ENCODE measurements around the gene TALDO1.
"Not testable (repeated sequence)": the region's sequence is repeated elsewhere in the genome, so short reads cannot be mapped to it uniquely, and the experiment has no call there.

Gene TALDO1

GRCh38 chr11:719214-720016, 27.8 kb upstream of the TALDO1 start:
- DNase-seq = no peak

- DNase-seq = no peak
Measured at GRCh38 chr11:720017-720641, 27.1 kb upstream of the TALDO1 start.

- DNase-seq = peak; percentile 84
Measured at GRCh38 chr11:720642-721246, 26.5 kb upstream of the TALDO1 start.

- DNase-seq = peak; percentile 79
Measured at GRCh38 chr11:721247-721740, 26.0 kb upstream of the TALDO1 start.

- DNase-seq = peak; percentile 92
Measured at GRCh38 chr11:721741-722345, 25.4 kb upstream of the TALDO1 start.

GRCh38 chr11:722346-722811, 24.9 kb upstream of the TALDO1 start:
- DNase-seq = no peak

- DNase-seq = peak; percentile 47
Measured at GRCh38 chr11:723120-723883, 24.0 kb upstream of the TALDO1 start.

- no peak for DNase-seq
Measured at GRCh38 chr11:724049-724777, 23.1 kb upstream of the TALDO1 start.

GRCh38 chr11:724778-725386, 22.4 kb upstream of the TALDO1 start:
- no peak for DNase-seq

- DNase-seq = peak; percentile 50
Measured at GRCh38 chr11:725624-726202, 21.6 kb upstream of the TALDO1 start.

- peak; percentile 95 for DNase-seq
Measured at GRCh38 chr11:726278-727220, 20.7 kb upstream of the TALDO1 start.

- DNase-seq = no peak
Measured at GRCh38 chr11:727281-727701, 20.0 kb upstream of the TALDO1 start.

GRCh38 chr11:727859-728748, 19.2 kb upstream of the TALDO1 start:
- DNase-seq = peak; percentile 82

GRCh38 chr11:728901-729491, 18.3 kb upstream of the TALDO1 start:
- no peak for DNase-seq

- no peak for DNase-seq
Measured at GRCh38 chr11:729492-730074, 17.7 kb upstream of the TALDO1 start.

GRCh38 chr11:733072-733471, 14.2 kb upstream of the TALDO1 start:
- DNase-seq = no peak

- not testable (repeated sequence) for DNase-seq
Measured at GRCh38 chr11:734541-734940, 12.7 kb upstream of the TALDO1 start.

GRCh38 chr11:737366-737765, 9.9 kb upstream of the TALDO1 start:
- DNase-seq = peak; percentile 11

Data from RPMI8226 (cell line).